ENCODE results near the gene GPRIN1. TPM values are rescaled to one million over a fixed set of nuclear protein-coding genes. Genes with fewer than 3 reads are reported as not detected.
A peak's percentile ranks its signal among the peaks of the same experiment; 100 is the strongest.

GPRIN1 gene
- total and polyA plus RNA-seq, 3 donors from 2014 or later: 2.5 to 8.4 (median 5.7) TPM

GRCh38 chr5:176629853-176630680 is 20.1 kb upstream of the GPRIN1 start, which contains the start of the genes EIF4E1B and SNCB:
EIF4E1B (plus strand) TSS chr5:176630675; CDS start chr5:176642788, 12,113 bp downstream.
SNCB (minus strand) TSS chr5:176630534; CDS start chr5:176629654, 880 bp downstream.
- H3K4me3 ChIP-seq: peak within 1 kb of the TSS; percentile 26 to 52
- no peak within 1 kb of the TSS for H3K27ac ChIP-seq
- DNase-seq: peak; percentile 68
- peaks cover 9% of the 10 kb centered on the region for H3K4me1 ChIP-seq
- TF ChIP-seq POLR2A (IDR thresholded peaks at IDR 0.05) (no peak), CTCF (IDR thresholded peaks at IDR 0.05) (no peak)
- no peaks in the 10 kb centered on the region for H3K36me3 ChIP-seq (ENCODE audit: low read depth, missing control alignments)
- no peaks in the 10 kb centered on the region for H3K9me3 ChIP-seq
- intact Hi-C loops (cut with DNase I; ENCODE audit: low total_unique reads): loop anchor here (10.0 kb wide), 1 partner anchor 85 kb away; the partner anchor contains the start of gene CDHR2
- no peaks in the 10 kb centered on the region for H3K27me3 ChIP-seq
- 0 to 1% methylated on average over 19 to 80 of the region's 94 CpGs for WGBS, 2 donors

GRCh38 chr5:176629317-176629852 is 19.4 kb upstream of the GPRIN1 start:
- WGBS, 2 donors: 8 to 26% methylated on average over 4 to 21 of the region's 34 CpGs
- DNase-seq: no peak
- no peaks in the 10 kb centered on the region for H3K27me3 ChIP-seq
- H3K36me3 ChIP-seq (ENCODE audit: low read depth, missing control alignments): no peaks in the 10 kb centered on the region
- intact Hi-C loops (cut with DNase I; ENCODE audit: low total_unique reads): no loop called here
- peak overlapping the region in 1 of 2 donors; percentile 52 for H3K4me3 ChIP-seq
- no peak overlapping the region for H3K27ac ChIP-seq
- no peaks in the 10 kb centered on the region for H3K9me3 ChIP-seq
- TF ChIP-seq CTCF (IDR thresholded peaks at IDR 0.05) (no peak), POLR2A (IDR thresholded peaks at IDR 0.05) (no peak)
- H3K4me1 ChIP-seq: peaks cover 9% of the 10 kb centered on the region

- intact Hi-C loops (cut with DNase I; ENCODE audit: low total_unique reads): no loop called here
- 55 to 61% methylated on average over 13 of the region's 13 CpGs for WGBS, 2 donors
Observed at GRCh38 chr5:176628406-176629228, 18.7 kb upstream of the GPRIN1 start.

GRCh38 chr5:176627582-176627981 is 17.6 kb upstream of the GPRIN1 start:
- no peak for DNase-seq
- intact Hi-C loops (cut with DNase I; ENCODE audit: low total_unique reads): no loop called here
- 64 to 70% methylated on average over 4 to 5 of the region's 5 CpGs for WGBS, 2 donors
- no peak overlapping the region for H3K4me3 ChIP-seq
- peaks cover 9% of the 10 kb centered on the region for H3K4me1 ChIP-seq
- no peaks in the 10 kb centered on the region for H3K36me3 ChIP-seq (ENCODE audit: low read depth, missing control alignments)
- TF ChIP-seq CTCF (IDR thresholded peaks at IDR 0.05) (no peak), POLR2A (IDR thresholded peaks at IDR 0.05) (no peak)
- H3K27ac ChIP-seq: no peak overlapping the region
- H3K9me3 ChIP-seq: no peaks in the 10 kb centered on the region
- H3K27me3 ChIP-seq: no peaks in the 10 kb centered on the region

More at GRCh38 chr5:176628406-176629228, 18.7 kb upstream of the GPRIN1 start:
- Histone ChIP-seq H3K4me3 (no peak overlapping the region), H3K36me3 (ENCODE audit: low read depth, missing control alignments) (no peaks in the 10 kb centered on the region), H3K27ac (no peak overlapping the region), H3K9me3 (no peaks in the 10 kb centered on the region), H3K4me1 (peaks cover 9% of the 10 kb centered on the region), H3K27me3 (no peaks in the 10 kb centered on the region)
- DNase-seq: no peak
- TF ChIP-seq POLR2A (IDR thresholded peaks at IDR 0.05) (no peak), CTCF (IDR thresholded peaks at IDR 0.05) (no peak)

All from testis (tissue), 3 donors.